Adrenal gland (tissue), 5 donors: Measurements from ENCODE around the gene AUTS2.

Experiments used
- CTCF ChIP-seq, 6 experiments: fragments of 450-650 bp in 4 of 6; fragments of 200-600 bp in 2 of 6; sonication (generic) in 1 of 6; IDR thresholded peaks; 1 replicate in 5 of 6; 2 replicates in 1 of 6; pipeline versions ENCODE4 v1.5.1 to v1.8.0; 2016 to 2021; ENCODE audit warnings: antibody characterized with exemption in 6 of 6, mild to moderate bottlenecking in 2 of 6, moderate library complexity in 1 of 6
- POLR2A ChIP-seq, 2 donors: fragments of 450-650 bp; IDR thresholded peaks; one replicate each; pipeline ENCODE4 v1.6.1; 2017; ENCODE audit warnings: antibody characterized with exemption in 2 of 2, mild to moderate bottlenecking in 2 of 2, moderate library complexity in 1 of 2
- donor health status: DM: no; HTN: no; CAD: no.

DNA sequence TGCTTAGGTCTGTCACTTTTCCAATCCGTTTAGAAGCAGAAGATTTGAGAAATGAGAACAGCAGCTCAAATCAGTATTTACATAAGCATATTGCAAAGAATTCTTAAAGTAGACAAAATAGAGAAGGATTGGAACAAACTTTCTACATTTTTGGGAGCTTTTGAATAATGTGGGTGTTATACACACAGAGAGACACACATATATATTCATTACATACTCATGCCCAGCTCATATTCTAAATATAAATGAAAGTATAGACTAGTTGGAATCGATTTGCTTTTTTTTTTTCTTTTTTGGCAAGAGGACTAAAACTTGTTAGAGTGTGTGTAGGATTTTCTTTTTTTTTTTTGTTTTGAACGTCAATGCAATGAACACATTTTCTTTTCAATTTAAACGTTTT, 538.9 kb downstream of the AUTS2 start:
- TF ChIP-seq CTCF (IDR thresholded peaks at IDR 0.05) (no peak), POLR2A (IDR thresholded peaks at IDR 0.05) (no peak)
